HUES6 (cell line): Measurements from ENCODE around the gene ARAP1.

Experiments used
- H3K27ac ChIP-seq: 2 replicates; pipeline ENCODE4 v1.7.0; 2013; ENCODE audit warnings: low read depth, mild to moderate bottlenecking, low read length, inconsistent platforms
- H3K27me3 ChIP-seq: 2 replicates; pipeline ENCODE4 v1.6.1; 2013; ENCODE audit warnings: low read length; ENCODE audit not compliant: control insufficient read depth, insufficient read depth
- H3K36me3 ChIP-seq: 2 replicates; pipeline ENCODE4 v1.6.1; 2013; ENCODE audit warnings: low read length; ENCODE audit not compliant: control insufficient read depth, insufficient read depth
- H3K4me1 ChIP-seq: 2 replicates; pipeline ENCODE4 v1.6.1; 2013; ENCODE audit warnings: low read length; ENCODE audit not compliant: control insufficient read depth, insufficient read depth
- H3K4me3 ChIP-seq: 2 replicates; pipeline ENCODE4 v1.5.1; 2013; ENCODE audit warnings: low read depth, low read length
- H3K9ac ChIP-seq: one replicate; pipeline ENCODE4 v1.6.1; 2013; ENCODE audit warnings: mild to moderate bottlenecking, low read length
- H3K9me3 ChIP-seq: 2 replicates; pipeline ENCODE4 v1.6.1; 2013; ENCODE audit warnings: low read depth, low read length; ENCODE audit not compliant: control insufficient read depth, insufficient read depth

Gene ARAP1

DNA sequence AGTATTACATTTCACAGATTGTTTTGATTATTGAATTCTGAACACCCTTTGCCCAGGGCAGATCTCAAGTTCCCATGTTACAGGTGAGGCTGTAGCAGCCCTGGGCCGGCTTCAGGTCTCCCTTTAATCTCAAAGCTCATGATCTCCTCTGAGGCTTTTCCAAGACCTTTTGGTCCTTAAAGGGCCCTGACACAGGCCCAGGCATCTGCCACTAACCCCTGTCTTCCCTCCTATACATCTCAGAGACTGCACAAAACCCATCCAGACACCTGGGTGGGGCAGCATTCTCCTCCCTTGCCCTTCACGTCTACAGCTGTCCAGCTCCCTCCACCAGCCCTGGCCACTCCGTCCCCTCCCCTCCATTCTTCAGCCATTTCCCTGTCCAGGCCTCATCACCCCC, 115.8 kb downstream of the ARAP1 start:
- H3K27me3 ChIP-seq = peaks cover 53% of the 10 kb centered on the region

DNA sequence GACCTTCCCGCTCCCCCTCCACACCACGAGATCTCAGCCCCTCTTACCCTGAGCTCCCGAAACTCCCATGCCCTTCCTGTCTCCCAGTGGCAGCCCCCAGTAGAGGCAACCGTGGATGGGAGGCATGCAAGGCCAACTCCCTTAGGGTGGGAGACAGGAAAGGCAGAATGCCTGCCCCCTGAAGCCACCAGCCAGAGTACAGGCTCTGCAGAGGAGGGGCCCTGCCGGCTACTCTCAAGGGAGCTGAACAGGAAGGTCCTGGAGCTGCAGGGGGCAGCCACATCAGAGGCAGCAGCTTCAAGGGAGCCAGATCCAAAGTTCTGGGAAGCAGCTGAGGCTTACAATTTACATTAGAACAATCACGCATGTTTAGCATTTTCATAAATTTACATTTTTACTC, 116.3 kb downstream of the ARAP1 start:
- Histone ChIP-seq H3K36me3 (no peaks in the 10 kb centered on the region), H3K27me3 (peaks cover 48% of the 10 kb centered on the region), H3K9ac (no peak overlapping the region), H3K4me3 (no peak overlapping the region), H3K27ac (no peak overlapping the region), H3K9me3 (no peaks in the 10 kb centered on the region), H3K4me1 (peaks cover 52% of the 10 kb centered on the region)

More for the DNA sequence above, 115.8 kb downstream of the ARAP1 start:
- Histone ChIP-seq H3K4me1 (peaks cover 52% of the 10 kb centered on the region), H3K9ac (no peak overlapping the region), H3K27ac (no peak overlapping the region), H3K36me3 (no peaks in the 10 kb centered on the region), H3K9me3 (no peaks in the 10 kb centered on the region), H3K4me3 (no peak overlapping the region)

DNA sequence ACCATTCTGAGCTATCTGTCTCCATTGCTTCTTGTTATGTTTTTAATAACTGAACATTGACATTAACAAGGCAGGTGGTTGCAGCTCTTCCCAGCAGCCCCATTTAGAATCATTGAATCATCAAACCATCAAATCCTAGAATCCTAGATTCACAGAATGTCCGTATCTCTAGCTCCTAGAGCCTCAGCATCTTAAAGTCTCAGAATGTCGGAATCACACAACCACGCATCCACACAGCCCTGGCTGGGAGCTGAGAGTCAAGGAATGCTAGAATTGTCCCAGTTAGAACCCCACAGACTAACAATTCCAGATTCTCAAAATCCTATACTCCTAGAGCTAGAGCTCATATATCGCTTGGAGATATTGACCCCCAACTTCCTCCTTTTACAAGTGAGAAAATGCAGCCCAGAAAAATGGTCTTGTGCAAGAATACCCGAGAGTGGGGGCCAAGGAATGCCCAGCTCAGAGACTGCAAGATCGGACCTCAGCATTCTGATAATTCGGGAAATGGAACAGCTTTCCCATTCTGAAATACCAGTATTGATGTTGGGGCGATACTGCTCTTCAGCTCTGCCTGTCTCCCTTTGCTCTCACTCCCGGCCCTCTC, 116.8 kb downstream of the ARAP1 start:
- Histone ChIP-seq H3K27me3 (peaks cover 43% of the 10 kb centered on the region), H3K9ac (no peak overlapping the region), H3K9me3 (no peaks in the 10 kb centered on the region), H3K4me1 (peaks cover 52% of the 10 kb centered on the region), H3K27ac (no peak overlapping the region), H3K4me3 (no peak overlapping the region), H3K36me3 (no peaks in the 10 kb centered on the region)
